CD14-positive monocyte (primary cell): Measurements from ENCODE around the gene PIP5K1C. TPM values are rescaled to one million over a fixed set of nuclear protein-coding genes. Genes with fewer than 3 reads are reported as not detected.

Source experiments
- DNase-seq, 3 donors: peaks; one replicate each; pipeline ENCODE4 v3.0.0-alpha.2; 2011 to 2022
- H2AFZ ChIP-seq: 2 replicates; pipeline ENCODE4 v1.6.0; 2012; ENCODE audit warnings: mild to moderate bottlenecking, low read depth, low read length, inconsistent platforms; ENCODE audit not compliant: insufficient read depth, poor library complexity, severe bottlenecking
- H3K27ac ChIP-seq, 2 donors: 1 replicate in 1 of 2; 2 replicates in 1 of 2; pipeline ENCODE4 v1.5.1; 2012 to 2013; ENCODE audit warnings: low read length in 2 of 2, control low read depth in 1 of 2, inconsistent platforms in 1 of 2, low read depth in 1 of 2, mild to moderate bottlenecking in 1 of 2
- H3K27me3 ChIP-seq, 2 donors: one replicate each; pipeline versions ENCODE4 v1.6.0 to v1.6.1; 2011 to 2013; ENCODE audit warnings: low read length in 2 of 2; ENCODE audit not compliant: control insufficient read depth in 2 of 2, insufficient read depth in 2 of 2
- H3K36me3 ChIP-seq, 2 donors: replicated peaks in 1 of 2; 1 replicate in 1 of 2; 2 replicates in 1 of 2; pipeline versions ENCODE4 v1.5.1 to v1.6.1; 2012 to 2013; ENCODE audit warnings: low read length in 2 of 2, control low read depth in 1 of 2, inconsistent platforms in 1 of 2, mild to moderate bottlenecking in 1 of 2; ENCODE audit not compliant: insufficient read depth in 2 of 2, control insufficient read depth in 1 of 2
- H3K4me1 ChIP-seq, 2 donors: 1 replicate in 1 of 2; 2 replicates in 1 of 2; pipeline versions ENCODE4 v1.5.1 to v1.6.1; 2012 to 2013; ENCODE audit warnings: low read length in 2 of 2, control low read depth in 1 of 2, inconsistent platforms in 1 of 2, mild to moderate bottlenecking in 1 of 2, moderate library complexity in 1 of 2; ENCODE audit not compliant: insufficient read depth in 2 of 2, control insufficient read depth in 1 of 2
- H3K4me2 ChIP-seq: replicated peaks from 2 replicates; pipeline ENCODE3; 2012; ENCODE audit warnings: low read length, moderate library complexity, mild to moderate bottlenecking; ENCODE audit not compliant: poor library complexity, severe bottlenecking; ENCODE audit errors: extremely low read depth
- H3K4me3 ChIP-seq, 3 experiments: fragments of 200-600 bp in 1 of 3; sonication (generic) in 1 of 3; replicated peaks in 1 of 3; 1 replicate in 2 of 3; 2 replicates in 1 of 3; pipeline ENCODE4 v1.5.1; 2011 to 2013; ENCODE audit warnings: low read length in 3 of 3, mild to moderate bottlenecking in 3 of 3, control low read depth in 2 of 3, low read depth in 2 of 3, inconsistent platforms in 1 of 3, moderate library complexity in 1 of 3
- H3K79me2 ChIP-seq: 2 replicates; pipeline ENCODE4 v1.6.0; 2012; ENCODE audit warnings: mild to moderate bottlenecking, control low read depth, inconsistent platforms, low read length, moderate library complexity; ENCODE audit not compliant: insufficient read depth
- H3K9ac ChIP-seq: 2 replicates; pipeline ENCODE4 v1.6.0; 2017; ENCODE audit warnings: low read length, mild to moderate bottlenecking; ENCODE audit not compliant: insufficient read depth, poor library complexity, severe bottlenecking
- H3K9me3 ChIP-seq, 2 donors: replicated peaks in 1 of 2; 1 replicate in 1 of 2; 2 replicates in 1 of 2; pipeline versions ENCODE4 v1.5.1 to v1.6.1; 2012 to 2013; ENCODE audit warnings: low read length in 2 of 2, control low read depth in 1 of 2; ENCODE audit not compliant: control insufficient read depth in 1 of 2, insufficient read depth in 1 of 2
- H4K20me1 ChIP-seq: 2 replicates; pipeline ENCODE4 v1.6.0; 2012; ENCODE audit warnings: mild to moderate bottlenecking, low read length, control low read depth, moderate library complexity; ENCODE audit not compliant: insufficient read depth
- H3K27ac Mint-ChIP-seq, 7 donors: one replicate each; pipeline ENCODE4 v1.8.0; 2020; ENCODE audit warnings: mild to moderate bottlenecking in 7 of 7, mixed read lengths in 7 of 7, moderate library complexity in 6 of 7, inconsistent platforms in 2 of 7
- H3K27me3 Mint-ChIP-seq, 3 donors: one replicate each; pipeline ENCODE4 v1.8.0; 2021 to 2022; ENCODE audit warnings: low read depth in 3 of 3, mild to moderate bottlenecking in 3 of 3, mixed read lengths in 3 of 3, moderate library complexity in 3 of 3, inconsistent platforms in 1 of 3
- H3K36me3 Mint-ChIP-seq, 2 donors: one replicate each; pipeline ENCODE4 v1.8.0; 2020; ENCODE audit warnings: mixed read lengths in 2 of 2, inconsistent platforms in 1 of 2, mild to moderate bottlenecking in 1 of 2
- H3K4me1 Mint-ChIP-seq: one replicate; pipeline ENCODE4 v1.8.0; 2020; ENCODE audit warnings: mild to moderate bottlenecking, mixed read lengths
- H3K4me3 Mint-ChIP-seq, 2 donors: one replicate each; pipeline ENCODE4 v1.8.0; 2020; ENCODE audit warnings: mild to moderate bottlenecking in 2 of 2, mixed read lengths in 2 of 2, moderate library complexity in 1 of 2
- H3K9me3 Mint-ChIP-seq, 7 donors: one replicate each; pipeline ENCODE4 v1.8.0; 2020 to 2022; ENCODE audit warnings: mixed read lengths in 7 of 7, mild to moderate bottlenecking in 6 of 7, moderate library complexity in 6 of 7, inconsistent platforms in 2 of 7
- CTCF ChIP-seq: fragments of 200-600 bp; IDR thresholded peaks from one replicate; pipeline ENCODE4 v1.8.0; 2022; ENCODE audit warnings: antibody characterized with exemption, mild to moderate bottlenecking
- WGBS: methylation state at CpG from one replicate; pipeline ENCODE4 v1.1.5; 2013; ENCODE audit warnings: missing lambda C conversion rate; ENCODE audit not compliant: insufficient coverage; 5-methylcytosine and 5-hydroxymethylcytosine counted together
- intact Hi-C, 2 donors: fragments of 100-400 bp; cut with micrococcal nuclease; formaldehyde crosslinking; loops; one replicate each; pipeline versions ENCODE4 v1.15.0 to v1.15.1; 2023
- polyA plus RNA-seq, 3 donors: library from polyadenylated mRNA; depleted of rRNA in 1 of 3; unstranded in 2 of 3; stranded (reverse) in 1 of 3; fragments of 300-500 nt in 2 of 3; fragments of >200 nt in 1 of 3; fragmentation: Illumina TruSeq in 2 of 3; gene quantifications; 1 replicate in 2 of 3; 2 replicates in 1 of 3; pipeline ENCODE4 v1.2.3, GENCODE V29; 2012 to 2021

Gene PIP5K1C
- polyA plus RNA-seq, 3 donors: 6.5 to 19.5 (median 10.1) TPM

DNA sequence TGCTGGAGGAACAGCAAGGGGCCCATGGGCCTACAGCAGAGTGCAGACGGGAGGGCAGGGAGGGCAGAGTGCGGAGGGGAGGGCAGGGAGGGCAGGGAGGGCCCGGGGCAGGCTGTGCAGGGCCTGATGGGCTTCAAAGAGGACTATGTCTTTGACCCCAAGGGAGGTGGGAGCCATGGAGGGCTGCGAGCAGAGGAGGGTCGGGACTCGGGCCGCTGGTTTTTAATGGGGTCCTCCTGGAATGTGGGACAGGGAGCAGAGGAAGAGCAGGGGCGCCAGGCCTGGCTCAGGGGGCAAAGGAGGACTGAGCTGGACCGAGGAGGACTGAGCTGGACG lies 3.6 kb downstream of the PIP5K1C start:
- peaks cover 0 to 3% (median 0%) of the 10 kb centered on the region in 7 donors for H3K9me3 Mint-ChIP-seq
- TF ChIP-seq CTCF: no peak
- DNase-seq: no peak
- Histone ChIP-seq H3K27me3 (no peaks in the 10 kb centered on the region), H4K20me1 (peaks cover 82% of the 10 kb centered on the region), H3K4me3 (no peak overlapping the region), H3K9ac (no peak overlapping the region), H3K79me2 (peaks cover 83% of the 10 kb centered on the region), H3K9me3 (no peaks in the 10 kb centered on the region), H3K36me3 (peaks cover 13 to 24% of the 10 kb centered on the region in 2 donors), H3K4me2 (no peak overlapping the region), H3K27ac (no peak overlapping the region), H3K4me1 (peaks cover 5 to 13% of the 10 kb centered on the region in 2 donors), H2AFZ (no peak overlapping the region)
- H3K36me3 Mint-ChIP-seq: peaks cover 4 to 35% of the 10 kb centered on the region in 2 donors
- no peak overlapping the region for H3K4me3 Mint-ChIP-seq
- H3K27ac Mint-ChIP-seq: peak overlapping the region in 1 of 7 donors; percentile 14
- 95% methylated on average over 10 of the region's 10 CpGs for WGBS
- H3K27me3 Mint-ChIP-seq: peaks cover 0 to 3% (median 0%) of the 10 kb centered on the region in 3 donors
- intact Hi-C loops: no loop called here
- peaks cover 16% of the 10 kb centered on the region for H3K4me1 Mint-ChIP-seq

- DNase-seq: no peak
- Histone ChIP-seq H3K27me3 (no peaks in the 10 kb centered on the region), H3K27ac (no peak overlapping the region), H2AFZ (no peak overlapping the region), H3K9me3 (no peaks in the 10 kb centered on the region), H4K20me1 (peaks cover 87% of the 10 kb centered on the region), H3K9ac (no peak overlapping the region), H3K79me2 (peaks cover 88% of the 10 kb centered on the region), H3K4me2 (no peak overlapping the region), H3K4me3 (no peak overlapping the region), H3K36me3 (peaks cover 13 to 24% of the 10 kb centered on the region in 2 donors), H3K4me1 (peaks cover 5 to 13% of the 10 kb centered on the region in 2 donors)
- Mint-ChIP-seq H3K36me3 (peaks cover 7 to 40% of the 10 kb centered on the region in 2 donors), H3K27ac (no peak overlapping the region), H3K4me1 (peaks cover 18% of the 10 kb centered on the region), H3K27me3 (peaks cover 0 to 3% (median 0%) of the 10 kb centered on the region in 3 donors), H3K4me3 (no peak overlapping the region), H3K9me3 (peaks cover 0 to 3% (median 0%) of the 10 kb centered on the region in 7 donors)
- no peak for TF ChIP-seq CTCF
- intact Hi-C loops: no loop called here
- 89% methylated on average over 18 of the region's 23 CpGs for WGBS
These were observed 4.1 kb downstream of the PIP5K1C start for GRCh38 chr19:3695986-3696659.
